Frontal cortex (tissue), 4 donors: ENCODE data around the gene RNF32. TPM values are rescaled to one million over a fixed set of nuclear protein-coding genes. Genes with fewer than 3 reads are reported as not detected.
"Not testable (repeated sequence)": the region's sequence is repeated elsewhere in the genome, so short reads cannot be mapped to it uniquely, and the experiment has no call there.

ENCODE experiments used
- DNase-seq, 2 donors: peaks; one replicate each; pipeline ENCODE4 v3.0.0; 2012; ENCODE audit warnings: low spot score in 2 of 2
- FAIRE-seq: peaks from 2 replicates; lab custom pipeline; 2012; peaks lifted over from hg19 to GRCh38; lab: Jason Lieb, UNC
- total RNA-seq: library from RNA; depleted of rRNA; stranded (reverse); fragments of >200 nt; gene quantifications from one replicate; pipeline ENCODE4 v1.2.3, GENCODE V29; 2014
- donor health status: control.
- donor health status: control.
- donor health status: control.

The RNF32 gene
- total RNA-seq, 1 donor from 2014 or later: 1.2 TPM

DNA sequence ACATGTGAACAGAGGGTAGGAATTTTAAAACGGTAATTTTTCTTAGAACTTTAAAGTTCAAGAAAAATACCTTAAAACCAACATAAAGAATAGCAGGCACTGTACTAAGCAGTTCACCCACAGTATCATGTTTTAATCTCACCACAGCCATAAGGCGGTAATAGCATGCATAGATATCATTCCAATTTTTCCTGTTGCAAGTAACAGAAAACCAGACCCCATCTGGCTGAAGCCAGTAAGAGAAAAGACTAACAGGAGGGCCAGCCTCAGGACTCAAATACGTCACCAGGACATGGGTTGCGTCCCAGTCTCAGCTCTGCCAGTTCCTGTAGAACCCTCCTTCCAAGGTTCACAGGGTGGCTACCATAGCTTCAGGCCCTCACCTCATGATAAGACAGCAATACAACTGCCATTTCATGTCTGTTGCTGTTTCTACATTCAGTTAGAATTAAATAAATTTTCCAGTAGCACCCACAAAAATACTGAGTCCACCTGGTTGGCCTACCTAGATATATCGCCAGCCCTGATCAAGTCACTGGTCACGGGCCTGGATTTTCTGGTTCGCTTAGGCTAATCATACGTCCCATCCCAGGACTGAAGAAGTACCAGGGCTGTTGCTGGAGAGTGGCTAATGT, 2.0 kb upstream of the RNF32 start:
- FAIRE-seq: no peak

GRCh38 chr7:156639426-156640256, 933 bp upstream of the RNF32 start:
- no peak for DNase-seq
- no peak for FAIRE-seq

More for the DNA sequence above, 2.0 kb upstream of the RNF32 start:
- no peak for DNase-seq

GRCh38 chr7:156640949-156641485, 443 bp downstream of the RNF32 start:
- FAIRE-seq: no peak

DNA sequence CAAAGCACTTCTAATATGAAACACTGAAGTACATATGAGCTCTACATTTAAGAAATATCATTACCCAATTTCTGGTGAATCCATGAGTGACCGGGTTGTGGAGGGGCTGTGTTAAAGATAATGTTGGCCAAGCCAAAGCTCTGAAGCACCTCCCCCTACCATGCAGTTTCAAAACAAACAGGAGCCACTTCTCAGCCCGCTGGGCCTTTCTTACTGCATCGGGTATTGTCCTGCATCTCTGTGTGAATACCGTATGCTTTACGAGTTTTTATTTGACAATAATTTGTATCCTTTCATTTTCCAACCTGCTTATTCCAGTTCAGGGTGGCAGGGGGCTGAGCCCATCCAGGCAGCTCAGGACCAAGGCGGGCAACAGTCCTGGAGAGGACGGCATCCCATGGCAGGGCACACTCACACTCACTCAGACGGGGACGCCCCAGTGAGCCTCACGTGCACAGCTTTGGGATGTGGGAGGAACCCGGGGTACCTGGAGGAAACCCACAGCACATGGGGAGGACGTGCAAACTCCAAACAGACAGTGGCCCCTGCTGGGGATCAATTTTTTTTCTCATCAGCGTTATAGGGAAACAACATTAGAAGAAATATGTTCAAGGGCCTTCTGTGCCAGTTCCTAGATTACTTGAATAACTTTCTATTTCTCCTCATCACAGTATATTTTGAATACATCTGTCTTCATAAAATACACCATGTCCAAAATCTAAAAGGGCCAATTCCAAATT, 1.9 kb downstream of the RNF32 start:
- DNase-seq: no peak
- no peak for FAIRE-seq

More at GRCh38 chr7:156640949-156641485, 443 bp downstream of the RNF32 start:
- DNase-seq: no peak

DNA sequence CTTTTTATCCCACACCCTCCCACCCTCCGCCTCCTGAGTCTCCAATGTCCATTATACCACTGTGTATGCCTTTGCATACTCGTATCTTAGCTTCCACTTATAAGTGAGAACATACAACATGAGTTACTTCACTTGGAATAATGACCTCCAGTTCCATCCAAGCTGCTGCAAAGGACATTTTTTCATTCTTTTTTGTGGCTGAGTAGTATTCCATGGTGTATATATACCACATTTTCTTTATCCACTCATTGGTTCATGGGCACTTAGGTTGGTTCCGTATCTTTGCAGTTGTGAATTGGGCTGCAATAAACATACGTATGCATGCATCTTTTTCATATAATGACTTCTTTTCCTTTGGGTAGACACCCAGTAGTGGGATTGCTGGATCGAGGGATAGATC, 6.8 kb downstream of the RNF32 start:
- DNase-seq, FAIRE-seq: not testable (repeated sequence)

DNA sequence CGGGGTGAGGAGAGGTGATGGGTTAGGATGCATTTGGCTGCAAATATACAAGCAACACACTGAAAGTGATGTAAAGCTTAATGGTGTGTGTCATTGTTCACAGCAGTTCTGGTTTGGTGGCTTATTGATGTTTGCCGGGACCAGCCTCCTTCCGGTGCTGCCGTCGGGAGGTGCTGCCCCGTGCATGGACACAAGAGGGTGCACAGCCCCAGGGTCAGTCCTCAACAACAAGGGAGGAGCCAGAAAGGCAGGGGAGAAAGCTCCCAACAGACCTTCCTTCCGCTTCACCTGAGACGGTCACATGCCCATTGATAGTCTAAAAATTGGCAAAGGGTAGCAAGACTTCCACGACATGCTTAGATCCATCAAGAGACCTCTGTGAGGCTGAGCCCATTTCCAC, 9.5 kb downstream of the RNF32 start:
- no peak for DNase-seq
- no peak for FAIRE-seq

DNA sequence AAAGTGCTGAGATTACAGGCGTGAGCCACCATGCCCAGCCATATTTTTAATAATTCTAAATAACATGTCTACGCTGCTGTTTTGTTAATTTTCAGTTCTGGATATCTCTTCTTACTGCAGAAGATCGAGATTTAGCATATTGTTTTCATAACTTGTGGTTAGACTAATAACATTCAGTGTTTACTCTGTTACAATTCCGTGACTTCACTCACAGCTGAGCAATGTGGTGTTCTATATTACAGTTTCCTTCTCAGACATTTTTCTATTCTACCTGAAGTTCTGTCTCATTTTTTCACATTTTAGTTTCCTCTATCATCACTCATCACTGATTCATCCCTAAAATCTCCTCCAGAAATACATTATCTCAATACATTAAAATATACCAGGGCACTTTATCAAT, 10.9 kb downstream of the RNF32 start:
- no peak for DNase-seq
- no peak for FAIRE-seq

DNA sequence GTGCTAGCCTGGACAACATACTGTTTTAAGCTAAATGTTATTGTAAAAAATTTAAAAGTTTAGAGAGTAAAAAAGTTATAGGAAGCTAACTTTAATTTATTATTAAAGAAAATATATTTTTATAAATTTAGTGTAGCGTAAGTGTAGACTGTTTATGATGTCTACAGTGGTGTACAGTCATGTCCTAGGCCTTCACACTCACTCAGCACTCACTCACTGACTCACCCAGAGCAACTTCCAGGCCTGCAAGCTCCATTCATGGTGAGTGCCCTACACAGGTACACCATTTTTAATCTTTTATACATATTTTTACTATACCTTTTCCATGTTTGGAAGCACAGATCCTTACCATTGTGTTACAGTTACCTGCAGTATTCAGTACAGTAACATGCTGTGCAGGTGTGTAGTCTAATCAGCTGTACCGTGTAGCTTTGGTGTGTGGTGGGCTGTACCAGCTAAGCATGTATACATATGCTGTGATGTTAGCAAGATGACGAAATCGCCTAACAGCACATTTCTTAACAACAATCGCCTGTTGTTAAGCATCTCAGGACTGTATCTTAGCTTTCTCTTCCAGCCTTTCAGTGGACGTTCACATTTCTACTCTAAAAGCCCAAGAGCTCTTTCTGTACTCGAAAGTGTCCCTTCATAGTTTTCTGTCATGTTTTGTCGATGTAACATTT, 12.5 kb downstream of the RNF32 start:
- DNase-seq: no peak
- no peak for FAIRE-seq

DNA sequence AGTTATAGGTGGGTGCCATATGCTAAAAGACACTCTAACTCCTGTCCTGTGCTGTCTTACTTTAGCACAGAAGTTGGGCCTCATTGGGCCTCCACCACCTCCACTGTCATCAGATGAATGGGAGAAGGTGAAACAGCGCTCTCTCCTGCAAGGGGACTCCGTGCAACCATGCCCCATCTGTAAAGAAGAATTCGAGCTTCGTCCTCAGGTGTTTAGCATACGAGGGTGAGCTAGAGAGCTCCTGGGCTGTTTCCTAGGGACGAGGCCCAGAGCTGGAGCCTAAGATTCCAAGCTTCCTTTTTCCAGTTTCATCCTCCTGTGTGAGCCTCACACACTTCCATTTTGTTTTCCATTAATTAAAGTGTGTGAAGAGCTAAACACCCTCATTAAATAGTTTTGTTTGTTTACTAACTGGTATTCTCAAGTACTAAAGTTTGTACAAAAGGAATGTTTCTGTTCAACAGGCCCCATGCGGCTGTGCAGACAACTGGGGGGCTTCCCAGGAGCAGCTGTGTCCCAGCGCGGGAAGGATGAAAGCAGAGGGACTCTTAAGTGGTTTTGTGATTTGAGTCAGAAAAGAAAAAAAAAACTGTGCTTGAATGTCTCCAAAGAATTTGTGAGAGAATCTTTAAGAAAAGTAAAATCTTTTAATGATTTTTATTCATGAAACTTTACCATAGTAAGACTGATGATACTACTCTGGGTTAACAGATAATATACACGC, 14.1 kb downstream of the RNF32 start:
- FAIRE-seq (no peak), DNase-seq (no peak)

DNA sequence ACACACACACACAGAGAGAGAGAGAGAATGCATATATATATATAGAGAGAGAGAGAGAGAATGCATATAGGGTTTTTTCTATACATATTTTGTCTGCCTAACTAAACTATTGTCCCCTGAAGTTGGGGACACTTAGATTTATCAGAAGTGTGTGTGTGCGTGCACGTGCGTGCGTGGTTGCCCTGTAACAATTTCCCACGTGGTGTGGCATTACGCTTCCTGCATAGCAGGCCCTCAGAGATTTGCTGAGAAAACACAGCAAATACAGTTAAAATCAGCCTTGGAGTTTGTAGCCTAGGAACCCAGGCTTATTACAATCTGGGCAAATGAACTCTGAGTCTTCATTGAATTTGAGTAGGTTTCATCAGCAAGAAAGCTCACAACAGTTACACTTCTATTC, 14.7 kb downstream of the RNF32 start:
- DNase-seq: no peak
- FAIRE-seq: no peak

- FAIRE-seq (no peak), DNase-seq (no peak)
These were observed 15.4 kb downstream of the RNF32 start for GRCh38 chr7:156655983-156656382.

GRCh38 chr7:156656598-156656997, 16.0 kb downstream of the RNF32 start:
- DNase-seq: no peak
- no peak for FAIRE-seq

DNA sequence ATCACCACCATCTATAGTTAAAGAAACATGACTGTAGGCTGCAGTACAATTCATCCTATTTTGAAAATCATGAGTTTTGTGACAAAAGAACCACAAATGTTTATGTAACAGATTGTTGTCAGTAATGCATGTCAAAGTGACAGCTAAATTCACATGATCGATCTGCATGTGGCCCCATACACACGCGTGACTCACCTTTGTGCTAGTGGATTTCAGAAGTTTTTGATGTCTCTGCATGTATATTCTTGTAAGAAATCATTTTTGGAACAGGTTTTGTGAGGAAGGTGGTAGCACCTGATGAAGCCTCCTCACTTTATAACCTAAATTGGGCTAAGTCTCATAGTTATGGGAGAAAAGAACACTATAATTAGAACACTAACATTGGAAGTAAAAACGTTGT, 17.1 kb downstream of the RNF32 start:
- FAIRE-seq: no peak
- no peak for DNase-seq

DNA sequence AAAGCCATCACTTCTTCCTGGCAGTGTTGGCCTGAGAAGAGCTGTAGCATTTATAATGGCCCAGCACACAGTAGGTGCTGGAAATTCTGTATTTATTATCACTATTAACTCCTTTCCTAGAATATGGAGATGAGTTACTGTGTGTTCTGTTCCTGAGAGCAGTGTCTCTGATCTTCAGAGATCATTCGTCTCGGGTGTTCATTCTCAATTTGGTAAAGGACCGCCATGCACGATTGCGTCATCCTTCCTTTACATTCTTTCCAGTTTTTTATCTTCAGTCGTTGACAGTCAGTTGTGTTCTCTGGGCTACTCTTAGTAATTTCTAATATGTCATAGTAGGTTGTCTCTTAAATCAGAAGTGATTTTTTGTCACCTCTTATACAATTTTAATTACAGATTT, 18.6 kb downstream of the RNF32 start:
- FAIRE-seq (no peak), DNase-seq (no peak)

- no peak for FAIRE-seq
- no peak for DNase-seq
These were observed 19.4 kb downstream of the RNF32 start for GRCh38 chr7:156659961-156660360.

GRCh38 chr7:156661637-156662036, 21.1 kb downstream of the RNF32 start:
- FAIRE-seq: no peak
- no peak for DNase-seq

GRCh38 chr7:156662277-156662676, 21.7 kb downstream of the RNF32 start:
- DNase-seq (no peak), FAIRE-seq (no peak)

GRCh38 chr7:156665101-156665500, 24.5 kb downstream of the RNF32 start:
- FAIRE-seq (no peak), DNase-seq (no peak)

GRCh38 chr7:156666368-156667109, 26.0 kb downstream of the RNF32 start:
- FAIRE-seq: no peak

More at GRCh38 chr7:156666368-156667109, 26.0 kb downstream of the RNF32 start:
- no peak for DNase-seq
